Testis (tissue), 2 donors: ENCODE measurements around the gene ENO1.

ENCODE experiments used
- POLR2A ChIP-seq: fragments of 450-650 bp; IDR thresholded peaks from one replicate; pipeline ENCODE4 v1.6.1; 2017; ENCODE audit warnings: antibody characterized with exemption, mild to moderate bottlenecking, moderate library complexity
- TF ChIP-seq, protein P1 (sequence below), 3 experiments: fragments of 450-650 bp in 2 of 3; fragments of 200-600 bp in 1 of 3; sonication (generic) in 1 of 3; IDR thresholded peaks; one replicate each; pipeline ENCODE4 v1.5.1; 2016 to 2019; ENCODE audit warnings: antibody characterized with exemption in 3 of 3, mild to moderate bottlenecking in 2 of 3, moderate library complexity in 1 of 3

DNA sequence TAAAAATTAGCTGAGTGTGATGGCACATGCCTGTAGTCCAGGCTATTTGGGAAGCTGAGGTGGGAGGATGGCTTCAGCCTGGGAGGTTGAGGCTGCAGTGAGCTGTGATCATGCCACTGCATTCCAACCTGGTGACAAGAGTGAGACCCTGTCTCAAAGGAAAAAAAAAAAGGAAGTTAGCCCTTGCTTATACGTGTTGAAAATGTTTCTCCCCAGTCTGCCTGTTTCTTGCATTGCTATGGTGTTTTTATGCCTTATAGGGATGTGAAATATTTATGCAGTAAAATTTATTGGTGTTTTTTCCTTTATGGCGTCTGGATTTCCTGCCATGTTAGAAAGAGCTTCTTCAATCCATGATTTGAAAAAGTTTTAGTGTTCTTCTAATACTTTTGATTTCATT lies 57.4 kb downstream of the ENO1 start:
- TF ChIP-seq, protein P1, sequence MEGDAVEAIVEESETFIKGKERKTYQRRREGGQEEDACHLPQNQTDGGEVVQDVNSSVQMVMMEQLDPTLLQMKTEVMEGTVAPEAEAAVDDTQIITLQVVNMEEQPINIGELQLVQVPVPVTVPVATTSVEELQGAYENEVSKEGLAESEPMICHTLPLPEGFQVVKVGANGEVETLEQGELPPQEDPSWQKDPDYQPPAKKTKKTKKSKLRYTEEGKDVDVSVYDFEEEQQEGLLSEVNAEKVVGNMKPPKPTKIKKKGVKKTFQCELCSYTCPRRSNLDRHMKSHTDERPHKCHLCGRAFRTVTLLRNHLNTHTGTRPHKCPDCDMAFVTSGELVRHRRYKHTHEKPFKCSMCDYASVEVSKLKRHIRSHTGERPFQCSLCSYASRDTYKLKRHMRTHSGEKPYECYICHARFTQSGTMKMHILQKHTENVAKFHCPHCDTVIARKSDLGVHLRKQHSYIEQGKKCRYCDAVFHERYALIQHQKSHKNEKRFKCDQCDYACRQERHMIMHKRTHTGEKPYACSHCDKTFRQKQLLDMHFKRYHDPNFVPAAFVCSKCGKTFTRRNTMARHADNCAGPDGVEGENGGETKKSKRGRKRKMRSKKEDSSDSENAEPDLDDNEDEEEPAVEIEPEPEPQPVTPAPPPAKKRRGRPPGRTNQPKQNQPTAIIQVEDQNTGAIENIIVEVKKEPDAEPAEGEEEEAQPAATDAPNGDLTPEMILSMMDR (IDR thresholded peaks at IDR 0.05): no peak
- no peak for TF ChIP-seq POLR2A
